HEK293 (cell line): ENCODE results near the gene RCSD1.
A peak's percentile ranks its signal among the peaks of the same experiment; 100 is the strongest.

Experiments
- AEBP2 ChIP-seq: fragments of 450-650 bp; formaldehyde crosslinking; IDR thresholded peaks from 2 replicates; pipeline ENCODE4 v1.5.1; 2016; ENCODE audit warnings: missing biosample characterization, missing genetic modification characterization, borderline replicate concordance
- BCL6B ChIP-seq: fragments of 450-650 bp; formaldehyde crosslinking; IDR thresholded peaks from 2 replicates; pipeline ENCODE4 v1.5.1; 2017; ENCODE audit warnings: missing biosample characterization, missing genetic modification characterization
- EGR2 ChIP-seq: fragments of 450-650 bp; formaldehyde crosslinking; IDR thresholded peaks from 2 replicates; pipeline ENCODE4 v1.5.1; 2016; ENCODE audit warnings: low read depth, missing biosample characterization, missing genetic modification characterization
- ELK4 ChIP-seq: IDR thresholded peaks from 2 replicates; pipeline ENCODE4 v1.6.1; 2011; ENCODE audit warnings: mild to moderate bottlenecking, low read depth, low read length, borderline replicate concordance
- GLIS2 ChIP-seq: fragments of 450-650 bp; formaldehyde crosslinking; IDR thresholded peaks from 2 replicates; pipeline ENCODE4 v1.5.1; 2016; ENCODE audit warnings: missing biosample characterization, missing genetic modification characterization
- HOXC10 ChIP-seq: sonication (generic); formaldehyde crosslinking; IDR thresholded peaks from 2 replicates; pipeline ENCODE4 v1.8.1; 2023; ENCODE audit warnings: mild to moderate bottlenecking, missing genetic modification reagents
- HOXD13 ChIP-seq: sonication (generic); formaldehyde crosslinking; IDR thresholded peaks from 2 replicates; pipeline ENCODE4 v1.8.0; 2022; ENCODE audit warnings: missing genetic modification reagents, borderline replicate concordance
- KLF1 ChIP-seq: fragments of 450-650 bp; formaldehyde crosslinking; IDR thresholded peaks from 2 replicates; pipeline ENCODE4 v1.5.1; 2016; ENCODE audit warnings: missing biosample characterization, missing genetic modification characterization
- KLF10 ChIP-seq: fragments of 450-650 bp; IDR thresholded peaks from 2 replicates; pipeline ENCODE4 v1.5.1; 2018; ENCODE audit warnings: missing biosample characterization, mild to moderate bottlenecking, missing genetic modification characterization
- KLF16 ChIP-seq: fragments of 450-650 bp; formaldehyde crosslinking; IDR thresholded peaks from 2 replicates; pipeline ENCODE4 v1.5.1; 2017; ENCODE audit warnings: missing biosample characterization, missing genetic modification characterization
- KLF7 ChIP-seq: fragments of 450-650 bp; formaldehyde crosslinking; IDR thresholded peaks from 2 replicates; pipeline ENCODE4 v1.5.1; 2016; ENCODE audit warnings: missing biosample characterization, missing genetic modification characterization, borderline replicate concordance
- KLF9 ChIP-seq: fragments of 450-650 bp; formaldehyde crosslinking; IDR thresholded peaks from 2 replicates; pipeline ENCODE4 v1.5.1; 2016; ENCODE audit warnings: missing biosample characterization, missing genetic modification characterization, low read depth
- MZF1 ChIP-seq: fragments of 450-650 bp; formaldehyde crosslinking; IDR thresholded peaks from 2 replicates; pipeline ENCODE4 v1.5.1; 2017; ENCODE audit warnings: missing biosample characterization, missing genetic modification characterization, borderline replicate concordance
- SALL2 ChIP-seq: fragments of 450-650 bp; formaldehyde crosslinking; IDR thresholded peaks from 2 replicates; pipeline ENCODE4 v1.5.0; 2017; ENCODE audit warnings: missing biosample characterization, mild to moderate bottlenecking, missing genetic modification characterization, borderline replicate concordance
- TCF7L2 ChIP-seq: IDR thresholded peaks from 2 replicates; pipeline ENCODE4 v1.6.1; 2011; ENCODE audit warnings: low read depth, mild to moderate bottlenecking, inconsistent platforms, low read length, moderate library complexity, borderline replicate concordance
- ZBTB26 ChIP-seq: fragments of 450-650 bp; formaldehyde crosslinking; optimal IDR thresholded peaks from 2 replicates; pipeline ENCODE3; 2016; ENCODE audit warnings: missing biosample characterization, mild to moderate bottlenecking, missing genetic modification characterization
- ZBTB44 ChIP-seq: fragments of 450-650 bp; IDR thresholded peaks from 2 replicates; pipeline ENCODE4 v1.5.1; 2018; ENCODE audit warnings: missing biosample characterization, mild to moderate bottlenecking, missing genetic modification characterization
- ZBTB7A ChIP-seq: fragments of 450-650 bp; formaldehyde crosslinking; IDR thresholded peaks from 2 replicates; pipeline ENCODE4 v1.5.1; 2016; ENCODE audit warnings: low read depth, missing biosample characterization, missing genetic modification characterization
- ZFP3 ChIP-seq: fragments of 450-650 bp; formaldehyde crosslinking; IDR thresholded peaks from 2 replicates; pipeline ENCODE4 v1.5.1; 2016; ENCODE audit warnings: low read depth, missing biosample characterization, missing genetic modification characterization
- ZNF133 ChIP-seq: fragments of 450-650 bp; formaldehyde crosslinking; IDR thresholded peaks from 2 replicates; pipeline ENCODE4 v1.5.1; 2016; ENCODE audit warnings: missing biosample characterization, missing genetic modification characterization
- ZNF138 ChIP-seq: fragments of 450-650 bp; formaldehyde crosslinking; IDR thresholded peaks from 2 replicates; pipeline ENCODE4 v1.5.1; 2016; ENCODE audit warnings: missing biosample characterization, missing genetic modification characterization, borderline replicate concordance
- ZNF16 ChIP-seq: fragments of 450-650 bp; formaldehyde crosslinking; IDR thresholded peaks from 2 replicates; pipeline ENCODE4 v1.5.1; 2016; ENCODE audit warnings: low read depth, missing biosample characterization, missing genetic modification characterization
- ZNF184 ChIP-seq: fragments of 450-650 bp; IDR thresholded peaks from 2 replicates; pipeline ENCODE4 v1.5.1; 2018; ENCODE audit warnings: missing biosample characterization, mild to moderate bottlenecking, missing genetic modification characterization
- ZNF266 ChIP-seq: fragments of 450-650 bp; formaldehyde crosslinking; IDR thresholded peaks from 2 replicates; pipeline ENCODE4 v1.5.1; 2016; ENCODE audit warnings: missing biosample characterization, missing genetic modification characterization, low read depth
- ZNF48 ChIP-seq: fragments of 450-650 bp; formaldehyde crosslinking; IDR thresholded peaks from 2 replicates; pipeline ENCODE4 v1.5.1; 2016; ENCODE audit warnings: missing biosample characterization, missing genetic modification characterization
- ZNF488 ChIP-seq: fragments of 450-650 bp; formaldehyde crosslinking; IDR thresholded peaks from 2 replicates; pipeline ENCODE4 v1.5.1; 2016; ENCODE audit warnings: missing biosample characterization, missing genetic modification characterization
- ZNF548 ChIP-seq: fragments of 450-650 bp; formaldehyde crosslinking; IDR thresholded peaks from 2 replicates; pipeline ENCODE4 v1.5.1; 2016; ENCODE audit warnings: missing biosample characterization, missing genetic modification characterization
- ZNF560 ChIP-seq: fragments of 450-650 bp; formaldehyde crosslinking; IDR thresholded peaks from 2 replicates; pipeline ENCODE4 v1.5.1; 2017; ENCODE audit warnings: missing biosample characterization, missing genetic modification characterization, borderline replicate concordance
- ZNF585B ChIP-seq: fragments of 450-650 bp; formaldehyde crosslinking; IDR thresholded peaks from 2 replicates; pipeline ENCODE4 v1.5.1; 2016; ENCODE audit warnings: missing biosample characterization, missing genetic modification characterization
- ZNF623 ChIP-seq: fragments of 450-650 bp; formaldehyde crosslinking; IDR thresholded peaks from 2 replicates; pipeline ENCODE4 v1.5.1; 2016; ENCODE audit warnings: missing biosample characterization, missing genetic modification characterization
- ZNF654 ChIP-seq: fragments of 450-650 bp; formaldehyde crosslinking; IDR thresholded peaks from 2 replicates; pipeline ENCODE4 v1.5.1; 2016; ENCODE audit warnings: low read depth, missing biosample characterization, missing genetic modification characterization
- ZNF658 ChIP-seq: fragments of 450-650 bp; formaldehyde crosslinking; IDR thresholded peaks from 2 replicates; pipeline ENCODE4; 2016; ENCODE audit warnings: missing biosample characterization, missing genetic modification characterization
- ZSCAN30 ChIP-seq: fragments of 450-650 bp; IDR thresholded peaks from 2 replicates; pipeline ENCODE4 v1.5.1; 2018; ENCODE audit warnings: missing biosample characterization, mild to moderate bottlenecking, missing genetic modification characterization, moderate library complexity

RCSD1 gene

GRCh38 chr1:167714439-167715156 lies 84.6 kb downstream of the RCSD1 start (continued):
- TF ChIP-seq ZNF488 (tag by site-specific recombination) (no peak; the same call in 1 of the 2 replicates), KLF7 (tag by site-specific recombination) (peak; percentile 82; the same call in 1 of the 2 replicates), ZNF654 (tag by site-specific recombination) (no peak), KLF10 (tag by site-specific recombination) (peak; percentile 66), ZNF548 (tag by site-specific recombination) (no peak; the same call in 1 of the 2 replicates), ZNF16 (tag by site-specific recombination) (no peak), ZNF623 (tag by site-specific recombination) (no peak), ZBTB44 (tag by site-specific recombination) (peak; percentile 61; the same call in 1 of the 2 replicates), ZNF658 (tag by site-specific recombination) (no peak), ELK4 (peak; percentile 34; the same call in 1 of the 2 replicates), TCF7L2 (no peak), ZNF560 (no peak), MZF1 (peak; percentile 80; the same call in 1 of the 2 replicates), HOXD13 (CRISPR knock-in tag) (no peak), ZNF266 (no peak), AEBP2 (tag by site-specific recombination) (no peak), ZSCAN30 (tag by site-specific recombination) (peak; percentile 92), SALL2 (tag by site-specific recombination) (peak; percentile 67; the same call in 1 of the 2 replicates), KLF1 (tag by site-specific recombination) (peak; percentile 69), ZBTB7A (tag by site-specific recombination) (peak; percentile 87; the same call in 1 of the 2 replicates), EGR2 (tag by site-specific recombination) (peak; percentile 43; the same call in 1 of the 2 replicates), HOXC10 (CRISPR knock-in tag) (0 out of 2 replicates have a peak, but pooled peaks have one; percentile 59), ZNF138 (tag by site-specific recombination) (no peak), KLF9 (peak; percentile 61; the same call in 1 of the 2 replicates), KLF16 (peak; percentile 92), BCL6B (tag by site-specific recombination) (no peak), ZBTB26 (tag by site-specific recombination) (peak; percentile 96), ZNF133 (tag by site-specific recombination) (peak; percentile 53; the same call in 1 of the 2 replicates), ZNF585B (tag by site-specific recombination) (no peak), ZNF184 (tag by site-specific recombination) (peak; percentile 52; the same call in 1 of the 2 replicates), GLIS2 (peak; percentile 81), ZNF48 (tag by site-specific recombination) (no peak), ZFP3 (tag by site-specific recombination) (no peak)
